SK-N-SH treated with all-trans-retinoic acid at 6 μM for 48 hours (cell line): ENCODE measurements around the gene PTH.

Experiments used
- ARNTL ChIP-seq: fragments of 450-650 bp; formaldehyde crosslinking; IDR thresholded peaks from 2 replicates; pipeline ENCODE4 v1.5.0; 2020; ENCODE audit warnings: low read depth, mild to moderate bottlenecking, moderate library complexity, borderline replicate concordance
- CSDC2 ChIP-seq: fragments of 250-450 bp; sonication (Bioruptor Pico); IDR thresholded peaks from 2 replicates; pipeline ENCODE4 v1.5.0; 2020; ENCODE audit warnings: mild to moderate bottlenecking, moderate library complexity
- GLIS3 ChIP-seq: fragments of 250-450 bp; sonication (Bioruptor Pico); IDR thresholded peaks from 2 replicates; pipeline ENCODE4 v1.5.0; 2020; ENCODE audit warnings: mild to moderate bottlenecking, moderate library complexity
- ISL1 ChIP-seq: fragments of 250-450 bp; sonication (Bioruptor Pico); IDR thresholded peaks from 2 replicates; pipeline ENCODE4 v2.1.2; 2022; ENCODE audit warnings: mild to moderate bottlenecking, moderate library complexity
- OSR1 ChIP-seq: fragments of 250-450 bp; sonication (Bioruptor Pico); IDR thresholded peaks from 2 replicates; pipeline ENCODE4 v1.8.0; 2022; ENCODE audit warnings: moderate library complexity, mild to moderate bottlenecking, inconsistent platforms
- PPARA ChIP-seq: fragments of 250-450 bp; sonication (Bioruptor Pico); IDR thresholded peaks from 2 replicates; pipeline ENCODE4 v1.5.0; 2020; ENCODE audit warnings: mild to moderate bottlenecking, borderline replicate concordance
- RARB ChIP-seq: fragments of 250-450 bp; sonication (Bioruptor Pico); IDR thresholded peaks from 2 replicates; pipeline ENCODE4 v1.8.0; 2021; ENCODE audit warnings: mild to moderate bottlenecking, moderate library complexity
- SNAI2 ChIP-seq: fragments of 250-450 bp; sonication (Bioruptor Pico); IDR thresholded peaks from 2 replicates; pipeline ENCODE4 v1.5.0; 2020; ENCODE audit warnings: mild to moderate bottlenecking, moderate library complexity
- ZC3H10 ChIP-seq: fragments of 250-450 bp; sonication (Bioruptor Pico); IDR thresholded peaks from 2 replicates; pipeline ENCODE4 v1.5.1; 2021; ENCODE audit warnings: mild to moderate bottlenecking, moderate library complexity
- ZFP3 ChIP-seq: fragments of 250-450 bp; sonication (Bioruptor Pico); IDR thresholded peaks from 2 replicates; pipeline ENCODE4 v1.5.0; 2020; ENCODE audit warnings: mild to moderate bottlenecking, moderate library complexity
- ZNF8 ChIP-seq: fragments of 450-650 bp; formaldehyde crosslinking; IDR thresholded peaks from 2 replicates; pipeline ENCODE4 v1.5.0; 2020; ENCODE audit warnings: mild to moderate bottlenecking, moderate library complexity
- TF ChIP-seq, protein P1 (sequence below): fragments of 250-450 bp; sonication (Bioruptor Pico); IDR thresholded peaks from 2 replicates; pipeline ENCODE4 v1.5.1; 2021; ENCODE audit warnings: mild to moderate bottlenecking, moderate library complexity
- TF ChIP-seq, protein P2 (sequence below): fragments of 250-450 bp; sonication (Bioruptor Pico); IDR thresholded peaks from 2 replicates; pipeline ENCODE4 v1.8.0; 2021; ENCODE audit warnings: low read depth, mild to moderate bottlenecking, moderate library complexity, borderline replicate concordance
- TF ChIP-seq, protein P3 (sequence below): fragments of 250-450 bp; sonication (Bioruptor Pico); IDR thresholded peaks from 2 replicates; pipeline ENCODE4 v1.8.0; 2020; ENCODE audit warnings: mild to moderate bottlenecking, moderate library complexity, borderline replicate concordance

DNA sequence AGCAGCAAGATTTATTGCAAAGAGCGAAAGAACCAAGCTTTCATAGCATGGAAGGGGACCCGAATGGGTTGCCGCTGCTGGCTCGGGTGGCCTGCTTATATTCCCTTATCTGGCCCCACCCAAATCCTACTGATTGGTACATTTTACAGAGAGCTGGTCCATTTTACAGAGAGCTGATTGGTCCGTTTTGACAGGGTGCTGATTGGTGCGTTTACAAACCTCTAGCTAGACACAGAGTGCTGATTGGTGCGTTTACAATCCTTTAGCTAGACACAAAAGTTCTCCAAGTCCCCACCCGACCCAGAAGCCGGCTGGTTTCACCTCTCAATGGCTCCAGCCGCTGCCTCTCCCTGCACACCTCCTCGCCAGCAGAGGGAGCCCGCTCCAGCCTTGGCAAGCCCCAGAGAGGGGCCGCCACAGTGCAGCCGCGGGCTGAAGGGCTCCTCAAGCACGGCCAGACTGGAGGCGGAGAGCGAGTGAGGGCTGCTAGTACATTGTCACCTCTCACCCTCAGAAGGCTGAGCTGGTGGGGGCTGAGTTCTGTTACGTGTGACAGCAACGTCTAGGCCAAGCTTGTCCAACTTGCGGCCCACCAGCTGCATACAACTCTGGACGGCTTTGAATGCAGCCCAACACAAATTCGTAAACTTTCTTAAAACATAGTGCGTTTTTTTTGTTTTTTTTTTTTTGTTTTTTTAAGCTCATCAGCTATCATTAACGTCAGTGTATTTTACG lies 8.7 kb downstream of the PTH start:
- no peak for TF ChIP-seq ISL1 (CRISPR knock-in tag)
- no peak for TF ChIP-seq ARNTL (CRISPR knock-in tag)
- TF ChIP-seq, protein P1, sequence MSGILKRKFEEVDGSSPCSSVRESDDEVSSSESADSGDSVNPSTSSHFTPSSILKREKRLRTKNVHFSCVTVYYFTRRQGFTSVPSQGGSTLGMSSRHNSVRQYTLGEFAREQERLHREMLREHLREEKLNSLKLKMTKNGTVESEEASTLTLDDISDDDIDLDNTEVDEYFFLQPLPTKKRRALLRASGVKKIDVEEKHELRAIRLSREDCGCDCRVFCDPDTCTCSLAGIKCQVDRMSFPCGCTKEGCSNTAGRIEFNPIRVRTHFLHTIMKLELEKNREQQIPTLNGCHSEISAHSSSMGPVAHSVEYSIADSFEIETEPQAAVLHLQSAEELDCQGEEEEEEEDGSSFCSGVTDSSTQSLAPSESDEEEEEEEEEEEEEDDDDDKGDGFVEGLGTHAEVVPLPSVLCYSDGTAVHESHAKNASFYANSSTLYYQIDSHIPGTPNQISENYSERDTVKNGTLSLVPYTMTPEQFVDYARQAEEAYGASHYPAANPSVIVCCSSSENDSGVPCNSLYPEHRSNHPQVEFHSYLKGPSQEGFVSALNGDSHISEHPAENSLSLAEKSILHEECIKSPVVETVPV = no peak
- no peak for TF ChIP-seq OSR1 (CRISPR knock-in tag)
- TF ChIP-seq, protein P2, sequence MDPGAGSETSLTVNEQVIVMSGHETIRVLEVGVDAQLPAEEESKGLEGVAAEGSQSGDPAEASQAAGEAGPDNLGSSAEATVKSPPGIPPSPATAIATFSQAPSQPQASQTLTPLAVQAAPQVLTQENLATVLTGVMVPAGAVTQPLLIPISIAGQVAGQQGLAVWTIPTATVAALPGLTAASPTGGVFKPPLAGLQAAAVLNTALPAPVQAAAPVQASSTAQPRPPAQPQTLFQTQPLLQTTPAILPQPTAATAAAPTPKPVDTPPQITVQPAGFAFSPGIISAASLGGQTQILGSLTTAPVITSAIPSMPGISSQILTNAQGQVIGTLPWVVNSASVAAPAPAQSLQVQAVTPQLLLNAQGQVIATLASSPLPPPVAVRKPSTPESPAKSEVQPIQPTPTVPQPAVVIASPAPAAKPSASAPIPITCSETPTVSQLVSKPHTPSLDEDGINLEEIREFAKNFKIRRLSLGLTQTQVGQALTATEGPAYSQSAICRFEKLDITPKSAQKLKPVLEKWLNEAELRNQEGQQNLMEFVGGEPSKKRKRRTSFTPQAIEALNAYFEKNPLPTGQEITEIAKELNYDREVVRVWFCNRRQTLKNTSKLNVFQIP (CRISPR knock-in tag) = no peak
- TF ChIP-seq SNAI2 (CRISPR knock-in tag) = no peak
- TF ChIP-seq ZNF8 = no peak
- TF ChIP-seq ZC3H10 (CRISPR knock-in tag) = no peak
- TF ChIP-seq ZFP3 (CRISPR knock-in tag) = no peak
- TF ChIP-seq RARB (CRISPR knock-in tag) = no peak
- TF ChIP-seq PPARA (CRISPR knock-in tag) = no peak
- TF ChIP-seq CSDC2 (CRISPR knock-in tag) = no peak
- TF ChIP-seq, protein P3, sequence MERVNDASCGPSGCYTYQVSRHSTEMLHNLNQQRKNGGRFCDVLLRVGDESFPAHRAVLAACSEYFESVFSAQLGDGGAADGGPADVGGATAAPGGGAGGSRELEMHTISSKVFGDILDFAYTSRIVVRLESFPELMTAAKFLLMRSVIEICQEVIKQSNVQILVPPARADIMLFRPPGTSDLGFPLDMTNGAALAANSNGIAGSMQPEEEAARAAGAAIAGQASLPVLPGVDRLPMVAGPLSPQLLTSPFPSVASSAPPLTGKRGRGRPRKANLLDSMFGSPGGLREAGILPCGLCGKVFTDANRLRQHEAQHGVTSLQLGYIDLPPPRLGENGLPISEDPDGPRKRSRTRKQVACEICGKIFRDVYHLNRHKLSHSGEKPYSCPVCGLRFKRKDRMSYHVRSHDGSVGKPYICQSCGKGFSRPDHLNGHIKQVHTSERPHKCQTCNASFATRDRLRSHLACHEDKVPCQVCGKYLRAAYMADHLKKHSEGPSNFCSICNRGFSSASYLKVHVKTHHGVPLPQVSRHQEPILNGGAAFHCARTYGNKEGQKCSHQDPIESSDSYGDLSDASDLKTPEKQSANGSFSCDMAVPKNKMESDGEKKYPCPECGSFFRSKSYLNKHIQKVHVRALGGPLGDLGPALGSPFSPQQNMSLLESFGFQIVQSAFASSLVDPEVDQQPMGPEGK (CRISPR knock-in tag) = no peak
- no peak for TF ChIP-seq GLIS3 (CRISPR knock-in tag)
